Astrocyte of the hippocampus (primary cell): Measurements from ENCODE around the gene SMYD3.

ENCODE experiments used
- DNase-seq: peaks from one replicate; pipeline ENCODE4 v3.0.0; 2011; ENCODE audit warnings: low read depth, low spot score

Gene SMYD3

GRCh38 chr1:246470585-246470984 is 36.5 kb downstream of the SMYD3 start:
- no peak for DNase-seq

- DNase-seq, result no peak
Measured at GRCh38 chr1:246462986-246463385, 44.1 kb downstream of the SMYD3 start.

- DNase-seq, result no peak
Measured at GRCh38 chr1:246460406-246460805, 46.7 kb downstream of the SMYD3 start.

GRCh38 chr1:246459221-246459620 is 47.9 kb downstream of the SMYD3 start:
- DNase-seq, result no peak

GRCh38 chr1:246455476-246455875 is 51.6 kb downstream of the SMYD3 start:
- no peak for DNase-seq

GRCh38 chr1:246454655-246455054 is 52.4 kb downstream of the SMYD3 start:
- no peak for DNase-seq

- peak; percentile 56 for DNase-seq
Measured at GRCh38 chr1:246450611-246451251, 56.3 kb downstream of the SMYD3 start.

GRCh38 chr1:246448373-246448772 is 58.7 kb downstream of the SMYD3 start:
- no peak for DNase-seq

- DNase-seq, result no peak
Measured at GRCh38 chr1:246447501-246447900, 59.6 kb downstream of the SMYD3 start.

GRCh38 chr1:246445503-246445902 is 61.6 kb downstream of the SMYD3 start:
- DNase-seq, result peak; percentile 15

GRCh38 chr1:246444617-246445016 is 62.5 kb downstream of the SMYD3 start:
- no peak for DNase-seq

GRCh38 chr1:246437961-246438360 is 69.1 kb downstream of the SMYD3 start:
- no peak for DNase-seq

- DNase-seq, result no peak
Measured at GRCh38 chr1:246435421-246436041, 71.5 kb downstream of the SMYD3 start.

GRCh38 chr1:246434335-246434734 is 72.7 kb downstream of the SMYD3 start:
- DNase-seq, result no peak

- peak; percentile 92 for DNase-seq
Measured at GRCh38 chr1:246428542-246429308, 78.4 kb downstream of the SMYD3 start.

- DNase-seq, result no peak
Measured at GRCh38 chr1:246427611-246428010, 79.5 kb downstream of the SMYD3 start.

GRCh38 chr1:246425895-246426294 is 81.2 kb downstream of the SMYD3 start:
- no peak for DNase-seq

GRCh38 chr1:246425139-246425794 is 81.8 kb downstream of the SMYD3 start:
- no peak for DNase-seq

GRCh38 chr1:246420300-246420699 is 86.8 kb downstream of the SMYD3 start:
- no peak for DNase-seq

GRCh38 chr1:246418565-246419312 is 88.3 kb downstream of the SMYD3 start:
- DNase-seq, result no peak

GRCh38 chr1:246417813-246418564 is 89.1 kb downstream of the SMYD3 start:
- DNase-seq, result no peak
